NCI-H526 (cell line): ENCODE measurements around the gene QRFP.

Experiments used
- DNase-seq, 2 experiments: peaks; one replicate each; lab custom pipeline; 2025; lab: John Stamatoyannopoulos, UW

Gene QRFP

DNA sequence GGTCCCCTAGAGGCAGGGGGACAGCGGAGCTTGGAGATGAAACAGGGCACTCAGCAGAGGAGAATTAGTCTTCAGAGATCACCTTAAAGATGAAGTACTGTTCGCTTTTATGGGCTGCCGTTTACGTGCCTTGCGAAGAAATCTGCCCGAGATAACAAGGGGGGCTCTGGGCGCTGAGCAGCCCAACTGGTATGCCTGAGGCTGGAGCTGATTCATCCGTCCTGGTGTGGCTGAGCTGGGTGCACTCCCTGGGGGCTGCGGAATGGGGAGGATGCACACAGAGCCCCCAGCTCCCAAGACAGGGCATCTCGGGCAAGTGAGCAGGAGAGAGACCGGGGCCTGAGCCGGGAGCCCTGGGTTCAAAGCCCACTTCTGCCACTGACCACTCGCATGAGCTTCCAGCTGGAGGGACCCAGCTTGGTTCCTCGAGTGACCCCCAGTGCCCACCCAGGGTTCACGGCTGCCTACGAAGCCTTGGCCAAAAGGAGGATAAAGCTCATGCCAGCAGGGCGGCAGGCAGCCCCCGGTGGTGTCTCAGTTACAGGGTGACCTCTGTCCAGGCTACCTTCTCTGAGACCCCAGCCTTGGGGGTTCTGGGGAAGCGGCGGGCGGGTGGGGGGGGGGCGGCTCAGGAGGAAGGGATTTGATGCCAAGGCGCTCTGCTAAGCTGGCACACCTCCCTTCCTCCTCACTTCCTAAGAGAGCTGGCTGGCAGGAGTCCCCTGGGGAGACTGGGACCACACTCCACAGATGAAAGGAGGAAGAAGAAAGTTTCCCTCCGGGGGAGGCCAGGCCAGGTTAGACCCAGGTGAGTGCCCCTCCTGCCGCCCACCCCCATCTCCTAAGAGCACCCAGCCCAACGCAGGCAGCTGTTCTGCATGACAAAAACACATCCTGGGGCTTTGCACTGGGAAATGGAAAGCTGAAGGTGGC lies 36.8 kb upstream of the QRFP start:
- DNase-seq, result no peak

DNA sequence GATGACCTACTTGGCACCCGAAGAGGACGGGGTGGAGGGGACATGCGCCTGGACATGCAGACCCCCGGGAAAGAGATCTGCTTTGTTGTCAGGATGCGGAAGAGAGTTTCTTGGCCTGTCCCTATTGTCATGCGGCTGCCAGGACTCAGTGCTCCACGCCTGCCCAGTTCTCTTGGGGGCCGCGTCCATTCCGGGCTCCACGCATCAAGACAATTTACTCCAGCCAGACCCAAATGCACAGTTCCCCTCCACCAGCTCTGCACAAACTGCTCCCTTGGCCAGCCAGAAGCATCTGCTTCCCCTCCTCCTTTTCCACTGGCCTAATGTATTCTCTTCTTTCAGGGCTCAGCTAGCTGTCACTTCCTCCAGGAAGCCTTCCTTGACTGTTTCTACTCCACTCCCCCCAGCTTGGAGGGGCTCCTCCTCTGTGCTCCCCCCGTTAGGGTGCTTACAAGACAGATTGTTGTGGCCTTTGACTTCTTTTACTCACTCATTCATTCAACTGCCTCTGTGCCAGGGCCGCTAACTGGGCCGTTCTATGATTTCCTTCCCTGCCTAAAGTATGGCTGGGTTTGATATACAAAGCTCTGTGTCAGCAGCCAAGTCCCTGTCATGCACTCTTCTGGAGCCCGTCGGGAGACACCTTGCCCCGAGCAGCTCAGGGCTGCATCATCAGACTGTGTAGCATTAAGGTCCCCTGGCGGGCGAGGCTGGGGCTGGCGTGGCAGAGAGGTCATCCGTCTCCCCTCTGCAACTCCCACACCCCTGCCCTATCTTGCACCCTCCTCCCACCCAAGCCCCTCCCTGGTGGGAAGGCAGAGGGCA lies 35.9 kb upstream of the QRFP start:
- DNase-seq, result peak in 1 of 2 experiments; percentile 21

DNA sequence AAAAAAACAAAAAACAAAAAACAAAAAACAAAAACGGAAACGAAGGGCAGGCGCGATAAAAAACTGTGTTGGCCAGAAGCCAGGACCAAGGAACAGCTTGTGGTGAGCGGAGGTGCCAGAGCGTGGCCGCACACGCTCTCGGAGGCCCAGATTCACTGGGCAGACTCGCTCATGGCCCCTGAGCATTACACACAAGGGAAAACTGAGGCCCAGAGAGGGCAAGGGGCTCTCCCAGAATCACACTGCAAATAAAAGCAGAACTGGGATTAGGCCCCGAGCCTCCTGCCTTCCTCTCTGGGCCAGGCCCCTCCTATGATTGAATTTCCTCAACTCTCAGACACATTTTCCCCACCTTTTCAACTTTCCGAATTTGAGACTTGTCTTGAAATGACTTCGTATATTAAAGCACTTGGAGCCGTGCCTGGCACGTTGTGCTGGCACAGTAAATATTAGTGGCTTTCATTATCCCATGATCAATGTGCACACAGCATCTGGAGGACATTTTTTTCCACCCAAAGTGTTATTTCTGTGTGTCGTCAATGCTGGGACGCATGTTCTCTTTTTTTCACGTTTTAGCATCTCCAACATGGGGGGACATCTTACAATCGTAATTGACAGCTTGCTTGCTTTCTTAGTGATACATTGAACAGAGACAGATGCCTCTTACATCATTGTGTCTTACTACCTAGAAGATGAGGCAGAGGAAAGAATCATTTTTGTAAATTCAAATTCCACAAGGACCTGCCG lies 35.1 kb upstream of the QRFP start:
- DNase-seq, result no peak

DNA sequence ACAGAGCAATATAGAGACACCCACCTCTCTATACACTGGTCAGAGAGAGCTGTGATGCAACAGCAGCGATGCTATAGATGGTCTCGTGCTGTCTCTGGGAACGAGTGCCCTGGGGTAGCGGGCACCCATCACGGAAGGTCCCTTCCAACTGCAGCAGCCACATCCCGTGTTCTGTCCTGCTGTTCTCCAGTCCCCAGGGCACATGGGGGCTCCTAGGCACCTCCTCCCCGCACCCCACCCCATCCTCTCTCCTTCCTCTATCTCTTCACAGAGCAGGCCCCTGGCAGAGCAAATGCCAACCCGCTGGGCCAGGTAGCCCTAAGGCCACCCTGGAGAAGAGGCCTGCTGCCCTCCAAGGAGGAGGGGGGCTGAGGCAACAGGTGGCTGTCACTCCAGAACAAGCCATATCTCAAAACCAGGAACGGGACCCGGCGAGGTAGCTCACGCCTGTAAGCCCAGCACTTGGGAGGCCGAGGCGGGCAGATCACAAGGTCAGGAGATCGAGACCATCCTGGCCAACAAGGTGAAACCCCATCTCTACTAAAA lies 34.3 kb upstream of the QRFP start:
- DNase-seq, result no peak

DNA sequence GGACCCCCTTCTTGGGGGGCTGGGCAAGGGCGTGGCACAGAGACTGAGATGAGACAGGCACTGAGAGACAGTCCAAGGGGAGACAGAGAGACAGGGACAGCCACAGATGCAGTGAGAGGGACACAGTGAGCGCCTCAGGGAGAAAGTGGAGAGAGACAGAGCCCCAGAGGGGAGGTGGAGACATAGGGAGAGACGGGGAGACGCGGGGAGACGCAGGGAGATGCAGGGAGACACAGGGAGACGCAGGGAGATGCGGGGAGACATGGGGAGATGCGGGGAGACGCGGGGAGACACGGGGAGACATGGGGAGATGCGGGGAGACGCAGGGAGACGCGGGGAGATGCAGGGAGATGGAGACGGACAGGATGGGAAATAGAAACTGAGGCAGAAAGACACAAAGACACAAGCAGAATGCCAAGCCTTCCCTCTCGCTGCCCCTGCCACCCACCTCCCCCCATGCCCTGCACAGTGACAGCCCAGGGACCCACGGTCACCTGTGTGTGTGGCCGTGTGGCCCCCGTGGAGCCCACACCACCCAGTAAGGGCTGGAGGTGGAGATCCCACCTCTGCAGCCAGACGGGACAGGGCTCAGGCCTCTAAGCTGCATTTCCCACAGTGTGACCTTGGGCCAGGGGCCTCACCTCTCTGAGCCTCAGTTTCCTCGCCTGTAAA lies 33.7 kb upstream of the QRFP start:
- no peak for DNase-seq

DNA sequence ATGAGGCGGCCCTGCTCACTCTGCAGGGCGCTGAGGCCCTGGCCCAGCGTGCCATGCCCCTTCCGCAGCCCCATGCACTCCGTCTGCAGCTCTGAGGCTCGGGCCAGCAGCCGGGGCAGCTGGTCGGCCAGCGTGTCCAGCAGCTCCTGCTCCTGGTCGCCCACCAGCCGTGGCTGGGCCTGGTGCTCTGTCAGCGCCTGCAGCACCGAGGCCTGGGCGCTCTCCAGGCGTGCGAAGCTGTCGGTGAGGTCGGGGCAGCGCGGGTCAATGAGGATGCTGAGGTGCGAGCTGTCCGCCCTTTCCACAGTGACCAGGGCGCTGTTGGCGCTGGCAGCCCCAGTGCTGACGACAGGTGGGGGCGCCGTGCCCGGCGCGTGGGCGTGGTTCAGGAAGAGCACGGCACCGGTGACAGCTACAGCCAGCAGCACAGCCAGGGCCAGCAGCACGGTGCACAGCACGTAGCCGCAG lies 33.0 kb upstream of the QRFP start:
- DNase-seq, result no peak

DNA sequence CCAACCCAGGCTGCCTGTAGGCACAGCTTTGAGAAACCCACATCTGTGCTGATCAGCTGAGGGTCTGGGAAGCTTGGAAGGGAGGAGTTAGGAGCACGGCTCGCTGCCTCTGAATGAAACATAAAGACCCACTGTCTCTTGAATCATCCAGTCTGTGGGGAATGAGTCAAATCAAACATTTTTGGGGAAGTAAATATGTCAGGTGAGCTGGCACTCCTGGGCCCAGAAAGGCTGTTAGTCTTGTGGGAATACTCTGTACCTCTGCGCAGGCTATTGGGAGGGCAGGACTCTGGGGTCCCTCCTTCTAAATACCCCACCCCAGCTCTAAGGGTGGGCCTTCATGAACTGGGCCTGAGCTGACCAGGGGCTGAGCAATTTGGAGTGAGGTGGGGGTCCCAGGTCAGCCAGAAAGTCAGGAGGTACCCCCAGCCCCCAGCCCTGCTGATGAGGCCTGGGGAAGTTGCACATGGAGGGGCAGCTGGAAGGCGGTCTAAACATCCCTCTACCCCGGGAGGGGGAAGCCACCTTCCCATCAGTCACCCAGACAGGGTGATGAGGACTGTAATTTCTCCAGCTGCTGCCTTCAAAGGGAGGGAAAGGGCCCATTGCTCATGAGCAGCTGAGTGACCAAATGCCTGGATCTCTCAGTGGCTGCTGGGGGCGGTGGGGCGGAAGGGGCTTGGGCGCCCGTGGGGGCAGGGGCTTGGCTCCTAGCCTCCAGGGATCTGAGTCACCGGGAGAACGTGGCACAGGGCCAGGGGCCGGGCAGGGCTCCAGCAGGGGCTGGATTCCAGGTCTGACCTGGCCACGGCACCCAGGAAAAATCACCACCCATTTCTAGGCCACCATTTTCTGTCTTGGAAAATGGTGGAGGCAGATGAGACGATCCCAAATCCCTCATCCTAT lies 31.6 kb upstream of the QRFP start:
- DNase-seq, result no peak

DNA sequence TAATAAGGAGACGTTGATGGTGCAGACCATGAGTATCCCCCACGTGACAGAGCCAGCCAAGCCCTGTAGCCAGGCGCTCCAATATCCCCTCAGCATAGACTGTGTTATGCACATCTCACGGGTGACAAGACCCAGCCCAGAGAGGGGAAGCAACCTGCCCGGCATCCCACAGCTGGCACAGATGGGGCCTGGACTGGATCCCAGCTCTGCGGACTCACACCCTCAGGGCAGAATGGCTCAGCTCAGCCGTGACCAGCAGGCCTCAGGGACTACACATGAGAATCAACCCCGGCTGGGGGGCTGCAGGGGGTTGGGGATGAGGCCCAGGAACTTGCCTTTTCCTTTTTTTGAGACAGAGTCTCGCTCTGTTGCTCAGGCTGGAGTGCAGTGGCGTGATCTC lies 30.7 kb upstream of the QRFP start:
- DNase-seq, result no peak

DNA sequence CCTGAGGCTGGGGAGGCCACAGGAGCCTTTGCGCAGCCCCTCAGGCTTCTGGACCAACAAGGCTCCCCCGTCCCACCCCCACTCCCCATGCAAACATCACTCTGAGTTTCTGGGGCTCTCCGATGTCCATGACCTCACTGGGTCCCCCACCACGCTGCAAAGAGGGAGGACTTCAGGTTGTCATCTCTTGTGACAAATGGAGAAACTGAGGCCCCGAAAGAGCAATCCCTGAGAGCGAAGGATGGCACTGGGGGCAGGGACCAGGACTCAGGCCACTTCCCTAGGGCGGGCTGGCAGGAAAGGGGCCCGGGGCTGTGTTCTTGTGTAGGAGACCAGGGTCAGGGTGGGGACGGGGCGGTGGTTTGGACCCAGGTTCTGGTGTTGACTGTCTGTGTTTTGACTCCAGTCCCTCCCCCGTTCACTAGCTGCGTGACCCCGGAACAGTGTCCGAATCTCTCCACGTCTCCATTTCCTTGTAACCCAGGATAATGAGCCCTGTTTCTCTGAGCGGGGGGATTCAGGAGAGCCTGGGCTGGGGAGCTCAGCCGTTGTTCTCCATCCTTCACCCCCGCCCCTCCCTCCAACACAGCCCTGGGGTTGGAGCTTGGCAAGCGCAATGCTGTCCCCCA lies 28.6 kb upstream of the QRFP start:
- no peak for DNase-seq

DNA sequence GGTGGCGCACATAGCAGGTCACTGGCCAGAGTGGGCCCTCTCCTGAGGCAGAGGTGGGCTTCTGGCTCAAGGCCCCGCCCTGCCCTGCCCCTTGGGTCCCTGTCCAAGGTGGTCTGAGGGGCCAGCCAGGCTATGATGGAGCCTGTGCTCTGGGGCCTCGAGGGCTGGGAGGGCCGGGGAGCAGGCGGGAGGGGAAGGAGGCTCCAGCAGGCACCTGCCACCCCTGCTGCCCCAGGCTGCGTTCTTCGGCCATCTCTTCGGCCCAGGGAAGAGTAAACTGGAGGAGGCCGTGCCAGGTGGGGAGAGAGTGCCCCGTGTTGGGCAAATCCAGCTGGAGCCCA lies 27.8 kb upstream of the QRFP start:
- no peak for DNase-seq

DNA sequence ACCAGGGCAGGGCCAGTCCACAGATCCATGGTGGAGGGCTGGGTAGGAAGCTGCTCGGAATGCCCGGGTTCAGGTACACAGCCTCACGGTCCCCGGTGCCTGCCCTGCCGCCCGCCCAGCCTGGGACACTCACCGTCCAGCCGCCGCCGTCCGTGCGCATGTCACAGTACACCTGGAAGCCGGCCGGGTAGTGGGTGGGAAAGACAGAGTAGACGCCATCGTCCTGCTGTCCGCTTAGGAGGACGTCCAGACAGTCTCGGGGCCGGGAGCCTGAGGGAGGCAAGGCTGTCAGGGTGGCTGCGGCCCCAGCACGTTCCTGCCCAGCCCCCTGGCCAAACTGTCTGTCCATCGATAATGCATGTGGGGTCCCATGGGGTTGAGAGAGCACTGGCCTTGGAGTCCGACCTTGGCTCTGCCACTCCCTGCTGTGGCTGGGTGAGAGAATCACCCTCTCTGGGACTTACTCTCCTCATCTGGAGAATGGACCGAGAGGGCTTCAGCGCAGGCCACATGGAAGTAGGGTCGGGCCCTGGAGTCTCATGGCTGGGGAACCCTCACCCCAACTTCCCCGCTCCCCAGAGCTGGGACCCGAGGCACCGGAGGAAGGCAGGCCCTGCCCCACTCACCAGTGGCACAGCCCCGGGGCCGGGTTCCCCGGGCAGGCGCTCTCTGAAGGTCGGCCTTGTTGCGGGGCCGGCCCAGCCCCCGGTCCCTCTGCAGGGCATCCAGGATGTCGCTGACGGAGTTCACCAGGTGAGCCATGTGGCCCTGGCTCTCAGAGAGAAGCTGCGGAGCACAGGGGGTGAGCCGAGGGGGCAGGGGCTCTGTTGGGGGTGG lies 27.2 kb upstream of the QRFP start:
- DNase-seq, result no peak

DNA sequence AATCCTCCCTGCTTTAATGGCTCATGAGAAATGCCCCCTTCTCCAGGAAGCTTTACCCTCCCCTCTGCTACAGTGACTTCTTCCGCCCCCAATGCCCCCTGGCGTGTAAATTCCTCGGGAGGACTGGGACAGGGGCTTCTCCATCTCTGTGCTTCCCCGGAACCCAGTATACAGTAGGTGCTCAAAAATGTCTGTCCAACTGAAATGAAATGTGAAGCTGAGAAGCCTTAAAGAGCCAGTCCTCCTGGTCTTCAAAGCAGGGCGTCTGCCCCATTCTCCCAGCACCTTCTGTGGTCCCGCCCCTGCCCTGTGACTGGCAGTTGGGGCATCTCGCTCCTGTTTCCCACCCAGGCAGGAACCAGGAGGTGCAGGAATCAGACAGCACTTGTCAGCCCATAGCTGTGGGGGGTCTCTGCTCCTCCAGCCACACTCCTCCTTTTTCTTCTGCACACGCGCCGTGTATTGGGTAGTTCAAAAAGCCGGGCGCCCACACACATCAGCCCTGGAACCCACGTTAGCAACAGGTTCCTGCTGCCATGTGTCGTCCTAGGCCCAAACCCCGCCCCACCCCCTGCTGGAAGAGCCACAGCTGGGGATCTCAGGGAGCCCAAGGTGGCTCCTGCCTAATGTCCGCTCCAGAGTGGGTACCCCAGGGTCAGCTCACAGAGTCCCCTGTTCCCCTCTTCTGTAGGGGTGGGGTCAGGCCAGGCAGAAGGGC lies 26.4 kb upstream of the QRFP start:
- no peak for DNase-seq

DNA sequence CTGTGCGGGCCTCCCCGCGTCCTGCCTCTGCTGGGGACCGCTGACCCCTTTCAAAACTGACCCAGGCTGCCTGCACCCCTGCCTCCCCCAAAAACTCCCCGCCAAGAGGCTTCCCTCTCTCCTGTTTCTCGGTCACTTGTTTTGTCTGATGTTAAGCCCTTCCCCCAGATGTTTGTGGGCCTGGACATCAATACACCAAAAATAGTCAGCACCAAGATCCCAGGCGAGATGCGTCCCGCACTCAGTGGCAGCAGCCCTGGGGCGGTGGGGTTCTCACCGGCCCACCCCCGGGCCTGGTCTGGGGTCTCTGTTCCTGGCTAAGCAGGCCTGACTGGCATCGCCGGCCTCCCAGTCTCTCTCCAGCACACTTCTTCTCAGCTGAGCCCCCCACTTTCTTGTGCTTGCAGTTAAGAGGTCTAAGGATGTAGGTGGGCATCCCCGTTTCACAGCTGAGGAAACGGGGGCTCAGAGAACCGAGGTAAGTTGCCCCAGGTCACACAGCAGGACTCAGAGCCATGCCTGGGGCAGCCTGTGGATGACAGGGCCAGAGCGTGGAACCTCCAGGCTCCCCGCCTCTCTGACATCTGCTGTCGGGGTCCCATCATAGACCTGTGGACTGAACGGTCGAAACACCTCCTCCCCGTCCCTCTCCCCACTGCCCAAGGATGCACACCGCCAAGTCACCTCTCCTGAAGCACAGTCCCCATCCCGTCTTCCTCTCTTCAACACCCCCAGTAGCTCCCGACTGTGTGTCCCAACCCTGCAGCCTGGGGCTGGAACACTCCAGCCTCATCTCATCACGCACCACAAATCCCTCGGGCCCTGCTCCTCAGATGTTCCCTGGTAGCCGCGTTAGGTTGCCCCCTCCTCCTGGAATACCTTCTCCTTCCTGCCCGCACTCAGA lies 25.6 kb upstream of the QRFP start:
- DNase-seq, result no peak

DNA sequence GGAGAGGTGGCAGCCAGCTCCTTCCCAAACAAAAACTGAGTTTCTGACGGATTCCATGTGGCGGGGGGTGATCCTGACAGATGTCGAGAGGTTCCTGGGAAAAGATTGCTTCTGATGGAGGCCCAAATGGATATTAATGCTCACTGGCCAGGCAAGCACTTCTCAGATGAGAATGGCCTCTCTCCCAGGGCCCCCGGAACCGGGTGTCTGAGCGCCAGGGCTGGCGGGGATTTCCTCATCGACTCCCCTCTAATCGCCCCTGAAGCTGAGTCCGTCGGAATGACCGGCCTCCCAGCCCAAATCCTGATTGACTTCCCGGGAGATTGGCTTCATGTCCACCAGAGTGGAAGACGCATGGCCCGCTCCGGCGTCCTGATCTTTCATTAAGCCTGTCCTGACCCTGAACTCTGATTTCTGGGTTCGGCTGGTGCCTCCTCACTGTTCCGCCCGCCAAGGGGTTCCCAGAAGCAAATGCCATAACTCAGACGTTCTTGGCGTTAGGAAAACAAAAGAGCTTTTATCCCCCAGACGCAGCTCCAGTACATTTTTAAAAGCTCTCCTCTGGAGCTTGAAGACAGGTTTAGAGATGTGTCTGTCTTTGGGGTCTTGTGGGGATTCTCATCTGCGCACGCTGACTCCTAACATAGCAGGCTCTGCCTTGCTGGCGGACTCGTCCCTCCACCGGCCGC lies 24.8 kb upstream of the QRFP start:
- no peak for DNase-seq

DNA sequence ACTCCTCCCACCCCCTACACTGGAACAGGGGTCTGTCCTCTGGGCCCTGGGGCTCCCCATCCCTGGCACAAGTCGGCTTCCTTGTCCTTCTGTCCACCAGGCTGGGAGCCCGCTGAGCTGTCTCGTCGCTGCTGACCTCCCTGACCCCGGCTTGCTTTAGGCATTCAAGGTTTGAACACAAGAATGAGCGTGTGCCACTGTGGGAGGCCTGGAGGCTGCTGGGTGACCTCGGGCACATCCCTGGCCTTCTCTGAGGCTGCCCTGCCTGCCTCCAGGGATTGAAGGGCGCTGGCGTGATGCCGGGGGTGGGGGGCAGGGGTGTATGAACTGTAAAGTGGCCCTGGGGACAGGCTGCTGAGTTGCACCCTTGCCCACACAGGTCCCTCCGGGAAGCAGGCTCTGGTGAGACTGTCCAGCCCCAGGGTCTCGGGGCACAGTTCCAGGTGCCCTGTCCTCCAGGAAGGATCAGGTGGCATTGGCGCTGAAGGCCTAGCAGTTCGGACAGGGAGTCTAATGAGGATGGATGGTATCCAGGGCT lies 24.2 kb upstream of the QRFP start:
- no peak for DNase-seq

DNA sequence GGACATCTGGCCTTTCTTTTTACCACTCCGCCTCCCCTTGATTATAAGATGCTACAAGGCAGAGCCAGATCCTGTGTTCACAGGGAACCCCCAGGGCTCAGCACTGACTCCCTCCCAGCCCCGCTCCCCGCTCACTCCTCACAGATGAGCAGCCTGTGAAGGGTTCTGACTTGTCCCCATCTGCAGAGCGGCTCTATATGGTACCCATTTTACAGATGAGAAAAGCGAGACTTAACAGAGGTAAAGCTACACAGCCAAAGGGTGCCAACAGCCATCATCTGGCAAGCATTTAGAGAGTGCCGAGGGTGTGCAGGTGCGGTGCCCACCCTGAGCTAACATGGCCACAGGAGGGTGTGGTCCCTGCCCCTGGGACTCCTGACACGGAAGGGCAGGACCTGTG lies 23.6 kb upstream of the QRFP start:
- no peak for DNase-seq
